HG02798 (cell line): ENCODE results near the gene ENTPD5.

Experiments
- ATAC-seq: cut with Tn5 transposase; IDR thresholded peaks from one replicate; pipeline ENCODE4 v1.9.1; 2021; ENCODE audit warnings: mild to moderate bottlenecking; ENCODE audit not compliant: unreplicated experiment, poor library complexity

The ENTPD5 gene, protein sequence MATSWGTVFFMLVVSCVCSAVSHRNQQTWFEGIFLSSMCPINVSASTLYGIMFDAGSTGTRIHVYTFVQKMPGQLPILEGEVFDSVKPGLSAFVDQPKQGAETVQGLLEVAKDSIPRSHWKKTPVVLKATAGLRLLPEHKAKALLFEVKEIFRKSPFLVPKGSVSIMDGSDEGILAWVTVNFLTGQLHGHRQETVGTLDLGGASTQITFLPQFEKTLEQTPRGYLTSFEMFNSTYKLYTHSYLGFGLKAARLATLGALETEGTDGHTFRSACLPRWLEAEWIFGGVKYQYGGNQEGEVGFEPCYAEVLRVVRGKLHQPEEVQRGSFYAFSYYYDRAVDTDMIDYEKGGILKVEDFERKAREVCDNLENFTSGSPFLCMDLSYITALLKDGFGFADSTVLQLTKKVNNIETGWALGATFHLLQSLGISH

DNA sequence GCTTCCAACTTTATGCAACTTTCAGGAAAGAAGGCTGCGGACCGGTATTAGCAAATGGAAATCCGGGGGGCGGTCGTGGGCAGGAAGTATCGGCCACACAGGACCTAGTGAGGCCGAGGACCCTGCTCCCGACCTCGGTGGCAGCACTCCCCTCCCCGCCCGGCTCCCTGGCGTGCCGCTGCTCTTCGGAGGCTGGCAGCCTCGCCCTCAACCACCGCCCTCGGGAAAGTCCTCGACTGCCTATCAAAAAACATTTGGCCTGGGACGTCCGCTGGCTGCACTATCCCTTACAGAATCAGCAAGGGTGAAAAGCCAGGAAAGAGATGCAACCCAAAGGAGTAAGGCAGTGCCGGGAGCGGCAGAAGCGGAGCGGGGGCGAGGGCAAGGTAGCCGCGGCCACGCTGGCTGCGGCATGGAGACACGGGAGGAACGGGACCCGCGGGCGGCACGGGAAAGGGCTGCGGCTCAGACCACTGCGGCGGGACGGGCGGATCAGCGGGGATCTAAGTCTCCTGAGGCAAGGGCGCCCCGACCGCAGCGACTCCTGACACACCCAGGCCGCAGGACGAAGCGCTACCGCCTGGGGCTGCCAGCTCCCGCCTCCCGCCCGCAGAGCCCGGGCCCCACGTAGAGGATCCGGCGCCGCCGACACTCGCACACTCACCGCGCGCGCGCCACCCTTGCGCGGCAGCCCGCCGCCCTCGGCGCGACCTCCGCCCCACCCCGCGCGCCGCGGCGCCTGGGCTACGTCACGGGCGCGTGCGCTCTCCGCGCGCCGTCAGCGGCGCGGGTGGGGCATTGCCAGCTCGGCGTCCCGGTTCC lies at the start of gene ENTPD5, which contains the start of gene BBOF1:
ENTPD5 (minus strand) TSS at position 703 of the 822 bp plus-strand sequence. CDS start 31,186 bp downstream, outside the sequence.
BBOF1 (plus strand) TSS at position 764 of the 822 bp plus-strand sequence. CDS start 130 bp downstream, outside the sequence.
- peak; percentile 96 for ATAC-seq

DNA sequence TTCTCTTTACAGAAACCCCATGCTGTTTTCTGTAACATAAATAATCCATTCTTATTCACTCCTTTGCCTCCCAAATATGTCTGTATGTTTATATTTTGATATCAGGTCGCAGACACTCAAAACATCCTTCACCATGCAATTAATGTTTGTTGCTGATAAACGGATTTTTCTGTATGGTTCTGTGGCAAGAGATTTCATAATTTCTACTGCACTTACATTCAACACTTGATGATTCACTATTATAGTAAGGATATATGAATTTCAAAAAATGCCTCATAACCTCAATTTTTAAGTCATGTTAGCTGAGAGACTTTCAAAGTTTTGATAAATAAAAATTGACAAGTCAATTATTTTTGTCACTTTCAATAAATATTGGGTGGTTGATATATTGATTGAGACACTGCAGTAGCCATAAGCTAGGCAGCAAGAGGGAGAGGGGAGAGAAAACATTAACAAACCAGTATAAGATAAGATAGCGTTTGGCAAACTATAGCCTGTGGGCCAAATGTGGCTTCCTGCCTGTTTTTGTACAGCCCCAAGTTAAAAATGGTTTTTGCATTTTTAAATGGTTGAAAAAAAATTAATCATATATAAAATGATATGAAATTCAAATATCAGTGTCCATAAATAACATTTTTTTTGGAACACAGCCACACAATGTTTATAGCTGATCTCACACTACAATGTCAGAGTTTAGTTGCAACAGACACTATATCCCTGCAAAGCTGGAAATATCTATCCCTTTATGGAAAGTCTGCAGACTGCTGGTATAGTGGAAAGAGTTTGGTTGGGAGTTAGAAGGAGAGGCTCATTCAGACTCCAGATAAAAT lies 46.9 kb upstream of the ENTPD5 start:
- ATAC-seq, result no peak

DNA sequence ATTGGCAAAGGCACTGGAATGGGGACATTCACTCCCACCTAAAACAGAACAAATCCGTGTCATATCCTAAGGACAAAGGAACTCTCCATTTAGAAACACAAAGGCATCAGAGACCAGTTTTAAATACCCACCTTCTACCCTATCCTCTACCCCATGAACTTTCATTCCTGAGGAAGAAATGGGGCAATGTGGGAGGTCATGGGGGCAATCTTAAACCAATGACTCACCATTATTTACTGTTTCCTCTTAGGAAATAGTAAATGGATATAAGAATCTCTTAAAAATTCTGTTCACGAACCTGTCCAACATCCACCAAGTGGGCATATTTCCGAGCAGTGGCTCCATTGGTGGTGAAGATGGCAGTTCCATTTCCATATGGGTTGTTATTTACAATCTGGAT lies 45.8 kb upstream of the ENTPD5 start:
- ATAC-seq, result no peak

DNA sequence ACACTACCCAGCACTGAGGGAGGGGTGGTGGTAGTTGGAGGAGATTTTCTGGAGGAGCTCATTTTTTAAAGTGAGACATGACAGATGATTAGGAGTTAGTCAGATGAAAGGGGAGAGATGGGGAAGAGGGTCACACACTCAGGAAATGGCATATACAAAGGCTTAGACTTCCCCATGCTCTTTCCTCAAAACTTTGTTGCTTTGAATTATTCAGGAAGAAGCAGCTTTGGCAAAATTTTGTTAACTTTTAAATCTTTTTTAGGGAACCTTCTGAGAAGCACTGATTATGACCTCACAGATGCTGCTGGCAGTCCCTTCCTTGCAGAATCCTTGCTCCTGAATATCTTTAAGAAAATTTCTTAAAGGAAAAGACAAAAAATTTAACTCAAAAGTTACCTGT lies 45.3 kb upstream of the ENTPD5 start:
- no peak for ATAC-seq

DNA sequence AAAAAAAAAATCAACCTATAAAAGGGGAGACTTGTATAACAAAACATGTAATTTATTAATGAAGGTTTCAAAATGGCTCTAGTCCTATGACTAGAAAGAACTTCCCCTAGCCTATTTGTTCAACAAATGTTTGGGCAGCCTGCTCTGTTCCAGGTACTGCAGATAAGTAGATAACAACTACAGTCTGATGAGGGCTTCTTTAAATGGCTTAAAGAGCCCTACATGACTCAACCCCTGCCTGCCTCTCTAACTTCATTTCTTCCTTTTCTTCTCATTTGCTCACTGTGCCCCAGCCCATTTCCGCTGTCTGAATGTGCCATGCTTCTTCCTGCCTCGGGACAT lies 43.7 kb upstream of the ENTPD5 start:
- ATAC-seq, result no peak

DNA sequence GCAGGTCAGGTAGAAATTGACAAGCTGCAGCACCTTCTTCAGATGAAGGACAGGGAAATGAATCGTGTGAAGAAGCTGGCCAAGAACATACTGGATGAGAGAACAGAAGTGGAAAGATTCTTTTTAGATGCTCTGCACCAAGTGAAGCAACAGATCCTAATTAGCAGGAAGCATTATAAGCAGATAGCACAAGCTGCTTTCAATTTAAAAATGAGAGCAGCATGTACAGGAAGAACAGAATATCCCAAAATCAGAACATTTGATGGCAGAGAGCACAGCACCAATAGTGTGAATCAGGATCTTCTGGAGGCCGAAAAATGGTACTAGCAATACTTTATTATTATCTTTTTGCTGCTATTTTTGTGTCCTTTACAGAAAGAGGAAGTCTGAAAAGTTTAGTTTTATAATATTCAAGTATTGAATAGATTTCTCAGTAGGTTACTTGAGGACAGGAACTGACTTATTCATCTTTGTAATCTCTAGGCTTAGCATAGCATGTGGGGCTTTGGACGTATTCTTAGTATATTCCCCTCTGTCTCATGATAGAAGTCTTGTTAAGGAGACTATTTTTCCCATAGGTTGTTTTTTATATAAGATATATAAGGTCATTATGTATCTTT lies 30.9 kb upstream of the ENTPD5 start:
- ATAC-seq, result no peak

DNA sequence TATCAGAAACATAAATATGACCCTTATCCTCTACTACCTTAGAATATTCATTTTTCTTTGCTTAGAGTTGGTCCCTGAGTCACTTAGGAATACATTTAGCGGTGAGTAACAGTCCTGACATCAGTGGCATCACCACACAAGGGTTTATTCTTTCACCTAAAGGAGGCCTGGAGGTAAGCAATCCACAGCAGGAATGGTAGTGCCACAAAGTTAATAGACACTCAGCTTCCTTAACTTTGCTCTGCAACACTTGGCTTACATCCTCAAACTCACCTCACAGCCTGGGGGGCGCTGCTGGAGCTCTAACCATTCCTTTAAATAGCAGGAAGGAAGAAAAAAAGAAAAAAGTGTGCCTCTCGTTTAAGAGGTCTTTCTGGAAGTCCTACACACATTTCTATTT lies 29.2 kb upstream of the ENTPD5 start:
- ATAC-seq, result no peak

DNA sequence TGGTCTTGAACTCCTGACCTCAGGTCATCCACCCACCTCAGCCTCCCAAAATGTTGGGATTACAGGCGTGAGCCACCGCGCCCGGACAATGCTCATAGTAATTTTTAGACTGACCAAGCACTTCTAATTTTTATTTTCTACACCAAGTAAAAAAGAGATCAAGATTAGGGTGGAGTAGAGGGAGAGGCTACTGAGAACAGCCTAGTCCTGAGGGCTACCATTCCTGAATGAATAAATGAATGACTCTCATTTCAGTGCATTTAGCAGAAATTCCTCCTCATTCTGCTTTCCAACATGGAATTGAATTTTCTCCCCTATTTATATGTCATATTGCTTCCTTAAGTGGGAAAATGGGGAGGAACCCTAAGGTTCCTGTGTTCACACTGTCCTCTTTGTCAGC lies 26.4 kb upstream of the ENTPD5 start:
- no peak for ATAC-seq

DNA sequence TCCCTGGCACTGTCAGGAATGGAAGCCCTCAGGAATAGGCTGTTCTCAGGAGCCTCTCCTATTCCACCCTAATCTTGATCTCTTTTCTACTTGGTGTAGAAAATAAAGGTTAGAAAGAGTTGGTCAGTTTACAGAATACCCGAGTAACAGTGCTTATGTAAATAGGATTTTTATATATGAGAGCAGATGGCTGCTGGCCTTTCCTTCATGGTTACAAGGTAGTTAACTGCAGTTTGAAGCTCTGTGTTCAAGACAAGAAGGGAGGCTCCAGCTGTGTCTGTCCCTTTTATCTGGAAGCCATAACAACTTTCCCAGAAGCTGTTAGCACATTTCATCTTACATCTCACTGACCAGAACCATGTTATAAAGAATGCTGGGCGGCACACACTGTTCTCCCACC lies 23.2 kb upstream of the ENTPD5 start:
- ATAC-seq, result no peak

DNA sequence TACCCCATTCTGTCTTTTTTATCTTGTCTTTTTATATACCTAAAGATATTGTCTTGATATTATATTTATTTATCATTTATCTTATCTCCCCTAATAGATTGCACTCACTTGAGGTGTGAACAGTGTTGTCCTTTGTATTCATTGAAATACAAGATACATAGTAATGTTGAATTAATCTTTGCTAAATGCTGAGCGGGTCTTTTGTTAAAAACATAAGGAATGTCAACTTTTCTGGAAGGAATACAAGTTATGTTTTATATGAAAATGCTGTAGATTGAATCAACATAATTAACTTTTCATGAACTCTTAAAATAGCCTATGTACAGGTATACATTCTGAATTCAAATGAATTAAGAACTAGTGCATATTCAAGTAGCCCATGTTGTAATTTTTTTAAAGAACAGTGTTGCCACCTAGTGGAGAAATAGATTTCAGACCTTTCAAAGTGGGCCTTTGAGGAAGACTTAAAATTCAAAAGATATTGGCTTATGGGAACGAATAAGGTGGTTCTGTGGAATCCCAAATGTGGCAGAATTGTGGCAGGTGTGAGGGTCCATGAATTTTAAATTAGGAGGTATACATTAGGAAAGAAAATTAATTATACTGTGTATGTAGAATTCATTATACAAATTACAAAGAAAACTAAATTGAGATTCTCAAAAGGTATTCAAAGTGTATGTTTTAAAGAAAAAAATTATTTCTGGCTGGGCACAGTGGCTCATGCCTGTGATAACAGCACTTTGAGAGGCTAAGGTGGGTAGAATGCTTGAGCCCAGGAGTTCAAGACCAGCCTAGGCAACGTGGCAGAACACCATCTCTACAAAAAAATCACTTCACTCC lies 19.2 kb upstream of the ENTPD5 start:
- ATAC-seq, result no peak

DNA sequence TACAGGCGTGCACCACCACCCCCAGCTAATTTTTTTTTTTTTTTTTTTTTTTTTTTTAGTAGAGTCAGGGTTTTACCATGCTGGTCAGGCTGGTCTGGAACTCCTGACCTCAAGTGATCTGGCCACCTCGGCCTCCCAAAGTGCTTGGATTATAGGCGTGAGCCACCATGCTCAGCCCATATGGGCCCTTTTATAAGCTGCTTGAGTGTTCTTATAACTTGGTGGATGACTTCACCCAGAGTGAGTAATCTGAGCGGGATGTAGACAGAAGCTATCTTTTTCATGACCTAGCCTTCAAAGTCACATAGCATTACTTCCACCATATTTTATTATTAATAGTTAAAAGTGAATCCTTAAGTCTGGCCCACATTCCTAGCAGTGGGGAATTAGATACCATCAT lies 16.5 kb upstream of the ENTPD5 start:
- no peak for ATAC-seq

DNA sequence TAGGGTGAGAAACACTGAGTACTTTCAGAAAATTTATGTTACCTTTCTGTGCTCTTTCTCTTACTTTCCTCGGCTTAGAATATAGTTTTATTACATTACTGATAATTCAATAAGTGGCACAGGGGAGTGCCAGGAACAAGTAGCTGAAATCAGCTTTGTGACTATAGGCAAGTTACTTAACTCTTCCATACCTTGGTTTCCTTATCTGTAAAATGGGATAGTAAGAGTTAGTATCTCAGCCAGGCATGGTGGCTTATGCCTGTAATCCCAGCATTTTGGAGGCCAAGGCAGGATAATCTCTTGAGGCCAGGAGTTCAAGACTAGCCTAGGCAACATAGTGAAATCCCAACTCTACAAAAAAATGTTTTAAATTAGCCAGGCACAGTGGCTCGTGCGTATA lies 15.5 kb upstream of the ENTPD5 start:
- no peak for ATAC-seq

DNA sequence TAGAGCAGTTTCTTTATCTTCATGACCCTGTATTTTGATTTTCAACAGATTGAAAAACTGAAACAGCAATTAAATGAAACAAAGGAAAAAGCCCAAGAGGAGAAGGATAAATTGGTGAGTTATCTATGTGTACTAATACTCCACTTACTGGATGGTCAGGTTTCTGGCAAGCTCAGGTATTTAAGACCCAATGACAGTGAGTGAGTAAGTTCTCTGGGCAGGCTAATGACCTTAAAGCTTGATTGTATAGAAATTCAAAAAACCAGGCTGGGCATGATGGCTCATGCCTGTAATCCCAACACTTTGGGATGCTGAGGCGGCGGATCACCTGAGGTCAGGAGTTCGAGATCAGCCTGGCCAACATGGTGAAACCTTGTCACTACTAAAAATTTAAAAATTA lies 10.0 kb upstream of the ENTPD5 start:
- ATAC-seq, result no peak

DNA sequence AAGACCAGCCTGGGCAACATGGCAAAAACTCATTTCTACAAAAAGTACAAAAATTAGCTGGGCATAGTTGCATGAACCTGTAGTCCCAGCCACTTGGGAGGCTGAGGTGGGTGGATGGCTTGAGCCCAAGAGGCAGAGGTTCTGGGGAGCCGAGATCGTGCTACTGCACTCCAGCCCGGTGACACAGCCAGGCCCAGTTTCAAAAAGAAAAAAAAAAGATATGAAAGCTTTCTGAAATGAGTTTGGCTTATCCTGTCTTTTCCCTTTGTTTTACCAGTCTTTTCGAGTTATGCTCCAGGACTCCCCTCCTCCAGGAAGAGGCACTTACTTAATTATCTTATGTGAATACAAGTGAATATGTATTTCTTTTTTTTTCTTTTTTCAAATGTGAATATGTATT lies 3.3 kb upstream of the ENTPD5 start:
- no peak for ATAC-seq

DNA sequence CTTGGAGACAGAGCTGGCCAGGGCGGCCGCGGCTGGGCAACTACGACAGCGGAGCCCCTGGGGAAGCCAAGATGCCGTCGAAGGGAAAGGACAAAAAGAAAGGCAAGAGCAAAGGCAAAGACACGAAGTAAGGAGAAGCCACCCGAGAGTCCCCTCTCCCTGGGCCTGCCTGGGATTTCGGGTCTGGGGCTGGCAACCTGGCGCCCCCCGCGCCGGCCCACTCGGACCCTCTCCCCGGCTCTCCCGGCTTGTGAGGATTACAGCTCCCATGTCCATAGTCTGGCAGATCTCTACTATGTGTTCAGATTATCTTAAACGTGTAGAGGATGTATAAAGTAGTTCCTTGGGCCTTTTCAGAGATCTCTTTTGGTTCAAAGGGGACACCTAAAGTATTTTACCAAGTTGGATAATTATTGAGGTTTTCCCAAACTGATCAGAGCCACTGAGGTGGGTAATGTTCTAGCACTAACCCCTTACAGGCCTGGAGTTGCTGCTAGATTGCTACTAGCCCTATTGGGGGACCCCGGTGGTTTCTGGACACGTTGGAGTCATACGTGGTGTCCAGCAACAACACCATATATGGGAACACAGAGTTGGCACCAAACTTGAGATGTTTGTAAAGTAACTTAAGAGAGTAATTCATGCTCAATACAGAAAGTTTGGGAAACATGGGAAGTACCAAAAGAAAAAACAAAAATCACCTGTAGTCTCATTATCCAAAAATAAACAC lies 485 bp upstream of the ENTPD5 start:
- ATAC-seq, result no peak

DNA sequence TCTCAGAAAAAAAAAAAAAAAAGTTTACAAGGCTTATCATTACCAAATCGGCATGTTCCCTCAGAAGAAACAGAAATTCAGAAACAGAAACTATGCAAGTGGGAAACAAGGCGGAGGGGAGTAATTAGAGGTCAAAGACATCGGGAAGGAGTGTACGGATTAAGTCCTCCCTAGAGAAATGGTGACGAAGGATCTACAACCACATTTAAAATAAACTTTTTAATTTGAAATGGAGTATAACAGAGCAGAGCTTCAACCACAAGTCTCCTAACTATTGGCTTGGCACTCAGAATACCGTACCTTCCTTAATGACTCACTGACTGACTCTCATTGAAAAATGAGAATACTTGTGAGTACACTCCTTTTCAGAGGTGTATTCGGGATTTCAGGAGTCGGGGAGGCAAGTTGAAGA lies 908 bp downstream of the ENTPD5 start:
- ATAC-seq, result no peak

DNA sequence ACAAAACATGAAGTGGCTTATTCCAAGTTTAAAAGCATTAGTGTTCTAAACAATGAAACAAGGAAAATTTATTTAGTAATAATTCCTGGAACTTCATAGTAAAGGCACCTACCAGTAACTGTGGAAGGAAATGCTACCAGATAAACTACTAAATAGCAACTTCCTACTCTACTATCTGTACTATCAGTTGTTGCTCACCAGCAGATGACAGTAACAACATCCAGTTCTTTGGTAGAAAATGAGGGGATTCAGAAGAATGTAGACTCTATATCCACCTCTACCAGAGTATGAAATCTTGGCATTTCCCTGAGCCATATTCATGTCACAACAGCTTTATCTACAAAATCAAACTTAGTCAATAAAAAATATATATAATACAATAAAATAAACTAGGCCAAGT lies 3.1 kb downstream of the ENTPD5 start:
- ATAC-seq, result no peak

DNA sequence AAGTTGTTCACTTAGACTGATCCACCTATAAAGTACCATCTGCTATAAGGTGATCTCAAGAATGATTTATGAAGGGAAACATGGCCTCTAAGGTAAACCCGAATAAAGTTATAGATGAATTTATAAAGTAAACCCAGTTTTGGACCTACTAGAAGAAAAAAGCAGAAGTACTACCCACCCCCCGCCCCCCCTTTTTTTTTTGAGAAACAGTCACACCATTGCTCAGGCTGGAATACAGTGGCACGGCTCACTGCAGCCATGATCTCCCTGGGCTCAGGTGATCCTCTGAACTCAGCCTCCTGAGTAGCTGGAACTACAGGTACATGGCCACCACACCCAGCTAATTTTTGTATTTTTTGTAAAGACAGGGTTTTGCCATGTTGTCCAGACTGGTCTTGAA lies 3.9 kb downstream of the ENTPD5 start:
- ATAC-seq, result no peak

DNA sequence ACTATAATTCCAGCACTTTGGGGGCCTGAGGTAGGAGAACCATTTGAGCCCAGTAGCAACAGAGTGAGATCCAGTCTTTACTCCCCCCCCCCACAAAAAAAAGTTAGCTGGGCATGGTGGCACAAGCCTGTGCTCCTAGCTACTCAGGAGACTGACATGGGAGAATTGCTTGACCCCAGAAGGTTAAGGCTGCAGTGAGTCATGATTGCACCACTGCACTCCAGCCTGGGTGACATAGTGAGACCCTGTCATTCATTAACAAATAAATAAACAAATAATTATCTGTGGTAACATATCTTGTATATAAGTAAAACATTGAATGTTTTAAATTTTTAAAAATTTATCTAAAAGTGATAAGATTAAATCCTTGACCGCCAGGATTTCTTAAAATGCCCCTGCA lies 4.8 kb downstream of the ENTPD5 start:
- no peak for ATAC-seq
